ENCODE data around the gene ALKBH2.

DNA sequence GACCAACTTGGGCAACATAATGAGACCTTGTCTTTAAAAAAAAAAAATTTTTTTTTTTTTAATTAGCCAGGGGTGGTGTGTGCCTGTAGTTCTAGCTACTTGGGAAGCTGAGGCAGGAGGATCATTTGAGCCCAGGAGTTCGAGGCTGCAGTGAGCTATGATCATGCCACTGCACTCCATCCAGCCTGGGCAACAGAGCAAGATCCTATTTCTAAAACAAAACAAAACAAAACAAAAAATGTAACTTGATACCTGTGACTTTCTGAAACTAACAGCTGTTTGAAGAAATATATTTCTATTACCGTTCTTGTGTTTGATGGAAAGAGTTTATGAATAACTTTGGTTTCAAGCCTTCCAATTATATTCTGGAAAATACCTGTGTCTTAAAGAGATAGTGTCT, 21.4 kb upstream of the ALKBH2 start:
- TF ChIP-seq, protein P1, sequence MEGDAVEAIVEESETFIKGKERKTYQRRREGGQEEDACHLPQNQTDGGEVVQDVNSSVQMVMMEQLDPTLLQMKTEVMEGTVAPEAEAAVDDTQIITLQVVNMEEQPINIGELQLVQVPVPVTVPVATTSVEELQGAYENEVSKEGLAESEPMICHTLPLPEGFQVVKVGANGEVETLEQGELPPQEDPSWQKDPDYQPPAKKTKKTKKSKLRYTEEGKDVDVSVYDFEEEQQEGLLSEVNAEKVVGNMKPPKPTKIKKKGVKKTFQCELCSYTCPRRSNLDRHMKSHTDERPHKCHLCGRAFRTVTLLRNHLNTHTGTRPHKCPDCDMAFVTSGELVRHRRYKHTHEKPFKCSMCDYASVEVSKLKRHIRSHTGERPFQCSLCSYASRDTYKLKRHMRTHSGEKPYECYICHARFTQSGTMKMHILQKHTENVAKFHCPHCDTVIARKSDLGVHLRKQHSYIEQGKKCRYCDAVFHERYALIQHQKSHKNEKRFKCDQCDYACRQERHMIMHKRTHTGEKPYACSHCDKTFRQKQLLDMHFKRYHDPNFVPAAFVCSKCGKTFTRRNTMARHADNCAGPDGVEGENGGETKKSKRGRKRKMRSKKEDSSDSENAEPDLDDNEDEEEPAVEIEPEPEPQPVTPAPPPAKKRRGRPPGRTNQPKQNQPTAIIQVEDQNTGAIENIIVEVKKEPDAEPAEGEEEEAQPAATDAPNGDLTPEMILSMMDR (IDR thresholded peaks at IDR 0.05; ENCODE audit: insufficient read depth, low read length), result no peak
- no peak for TF ChIP-seq REST (IDR thresholded peaks at IDR 0.05; ENCODE audit: insufficient replicate concordance, low read depth)
- TF ChIP-seq POLR2AphosphoS5 (IDR thresholded peaks at IDR 0.05; ENCODE audit: low read depth), result no peak
- TF ChIP-seq GABPA (IDR thresholded peaks at IDR 0.05; ENCODE audit: low read depth), result no peak

All from HL-60 (cell line).